ENCODE measurements around the gene CNDP2. TPM values are rescaled to one million over a fixed set of nuclear protein-coding genes. Genes with fewer than 3 reads are reported as not detected.

The CNDP2 gene
- total and polyA plus RNA-seq, 12 donors, result 49.7 to 159 (median 97.9) TPM

GRCh38 chr18:74512321-74513053 lies 16.3 kb downstream of the CNDP2 start:
- Histone ChIP-seq H3K27me3 (no peaks in the 10 kb centered on the region), H3K4me1 (replicated peaks in 1 of 2) (no peaks in the 10 kb centered on the region), H3K9me3 (replicated peaks in 1 of 3) (no peaks in the 10 kb centered on the region), H3K4me3 (no peak overlapping the region), H3K36me3 (replicated peaks in 1 of 2) (peaks cover 0 to 88% of the 10 kb centered on the region in 2 donors), H3K27ac (no peak overlapping the region)
- peak in 1 of 7 donors; percentile 42 for DNase-seq
- WGBS, 4 donors, result 94 to 97% (median 95%) methylated on average over 14 to 15 of the region's 15 CpGs
- no peak for TF ChIP-seq CTCF (IDR thresholded peaks at IDR 0.05)
- intact Hi-C loops (cut with DNase I), result no loop called here

GRCh38 chr18:74513149-74513882 lies 17.2 kb downstream of the CNDP2 start:
- peak in 1 of 7 donors; percentile 44 for DNase-seq
- no peak overlapping the region for H3K4me3 ChIP-seq
- no peak overlapping the region for H3K27ac ChIP-seq
- TF ChIP-seq POLR2A (IDR thresholded peaks at IDR 0.05), result no peak
- no peak for TF ChIP-seq CTCF (IDR thresholded peaks at IDR 0.05)
- intact Hi-C loops (cut with DNase I), result no loop called here
- H3K4me1 ChIP-seq (replicated peaks in 1 of 2), result no peaks in the 10 kb centered on the region
- H3K9me3 ChIP-seq (replicated peaks in 1 of 3), result no peaks in the 10 kb centered on the region
- 89 to 96% (median 93%) methylated on average over 10 to 27 of the region's 27 CpGs for WGBS, 4 donors
- no peaks in the 10 kb centered on the region for H3K27me3 ChIP-seq
- peaks cover 0 to 88% of the 10 kb centered on the region in 2 donors for H3K36me3 ChIP-seq (replicated peaks in 1 of 2)

- Histone ChIP-seq H3K27ac (no peak overlapping the region), H3K4me3 (no peak overlapping the region), H3K9me3 (replicated peaks in 1 of 3) (no peaks in the 10 kb centered on the region), H3K27me3 (no peaks in the 10 kb centered on the region), H3K4me1 (replicated peaks in 1 of 2) (no peaks in the 10 kb centered on the region), H3K36me3 (replicated peaks in 1 of 2) (peaks cover 0 to 88% of the 10 kb centered on the region in 2 donors)
- DNase-seq, result no peak
- intact Hi-C loops (cut with DNase I), result no loop called here
- WGBS, 4 donors, result 87 to 92% (median 90%) methylated on average over 7 to 8 of the region's 8 CpGs
- TF ChIP-seq CTCF (IDR thresholded peaks at IDR 0.05), result no peak
- TF ChIP-seq POLR2A (IDR thresholded peaks at IDR 0.05), result no peak
These were observed 17.7 kb downstream of the CNDP2 start for GRCh38 chr18:74513883-74514205.

GRCh38 chr18:74514860-74515495 lies 18.8 kb downstream of the CNDP2 start:
- DNase-seq, result peak in 3 of 7 donors; percentile 8 to 48 (median 17)
- peaks cover 0 to 88% of the 10 kb centered on the region in 2 donors for H3K36me3 ChIP-seq (replicated peaks in 1 of 2)
- 95 to 97% (median 96%) methylated on average over 18 of the region's 18 CpGs for WGBS, 4 donors
- intact Hi-C loops (cut with DNase I), result no loop called here
- TF ChIP-seq CTCF (IDR thresholded peaks at IDR 0.05), result no peak
- TF ChIP-seq POLR2A (IDR thresholded peaks at IDR 0.05), result no peak
- H3K4me1 ChIP-seq (replicated peaks in 1 of 2), result no peaks in the 10 kb centered on the region
- no peak overlapping the region for H3K27ac ChIP-seq
- H3K9me3 ChIP-seq (replicated peaks in 1 of 3), result no peaks in the 10 kb centered on the region
- H3K27me3 ChIP-seq, result no peaks in the 10 kb centered on the region
- no peak overlapping the region for H3K4me3 ChIP-seq

Data from adrenal gland (tissue), 12 donors.